GM12878 (cell line): ENCODE data around the gene SMAD2.

Experiments
- CBFB ChIP-seq: IDR thresholded peaks from 2 replicates; pipeline ENCODE4 v1.6.1; 2016; ENCODE audit warnings: antibody characterized with exemption, low read depth
- CHD1 ChIP-seq: IDR thresholded peaks from 2 replicates; pipeline ENCODE4 v1.6.1; 2012; ENCODE audit warnings: low read depth, low read length, improper control_type of control experiment
- FOS ChIP-seq: IDR thresholded peaks from 3 replicates; pipeline ENCODE4 v1.6.1; 2011; ENCODE audit warnings: borderline replicate concordance; ENCODE audit not compliant: insufficient read length; ENCODE audit errors: extremely low read depth
- FOXK2 ChIP-seq: fragments of 450-650 bp; IDR thresholded peaks from 2 replicates; pipeline ENCODE4 v1.6.1; 2017; ENCODE audit warnings: mild to moderate bottlenecking, moderate library complexity
- MAX ChIP-seq: IDR thresholded peaks from 2 replicates; pipeline ENCODE4 v1.6.1; 2012; ENCODE audit warnings: low read depth, low read length, improper control_type of control experiment
- NR2C2 ChIP-seq: IDR thresholded peaks from 2 replicates; pipeline ENCODE4 v1.6.1; 2011; ENCODE audit warnings: borderline replicate concordance, low read depth; ENCODE audit not compliant: control insufficient read depth, insufficient read length
- ZNF24 ChIP-seq: fragments of 450-650 bp; IDR thresholded peaks from 2 replicates; pipeline ENCODE4 v1.6.1; 2017; ENCODE audit warnings: antibody characterized with exemption, mild to moderate bottlenecking
- TF ChIP-seq, protein P1 (sequence below), 3 experiments: IDR thresholded peaks in 2 of 3; conservative IDR thresholded peaks in 1 of 3; 2 replicates each; pipeline ENCODE4 v1.5.1; 2011; ENCODE audit warnings: low read depth in 3 of 3, low read length in 3 of 3, mild to moderate bottlenecking in 3 of 3, control low read depth in 2 of 3, moderate library complexity in 2 of 3, inconsistent platforms in 1 of 3, mixed read lengths in 1 of 3; ENCODE audit not compliant: control insufficient read depth in 2 of 3, insufficient read depth in 1 of 3; ENCODE audit errors: extremely low read depth in 1 of 3

DNA sequence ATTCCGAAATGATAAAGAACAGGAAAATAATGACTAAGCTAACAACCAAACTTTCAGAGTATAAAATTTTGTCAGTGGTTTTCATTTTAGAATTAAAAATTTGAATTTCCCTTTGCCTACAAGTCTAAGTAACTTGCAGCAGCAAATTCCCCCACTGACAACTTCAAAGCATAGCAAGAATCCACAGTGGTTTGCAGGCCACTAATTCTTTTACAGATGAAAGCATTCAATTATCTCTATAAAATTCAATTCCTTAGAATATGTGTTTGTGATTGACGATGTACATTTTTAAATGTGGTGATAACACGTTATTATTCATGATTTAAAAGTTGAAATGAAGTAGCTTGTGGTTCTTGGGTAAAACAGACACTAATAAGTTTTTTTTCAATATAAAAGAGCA, 100.6 kb downstream of the SMAD2 start:
- TF ChIP-seq CHD1: no peak
- TF ChIP-seq, protein P1, sequence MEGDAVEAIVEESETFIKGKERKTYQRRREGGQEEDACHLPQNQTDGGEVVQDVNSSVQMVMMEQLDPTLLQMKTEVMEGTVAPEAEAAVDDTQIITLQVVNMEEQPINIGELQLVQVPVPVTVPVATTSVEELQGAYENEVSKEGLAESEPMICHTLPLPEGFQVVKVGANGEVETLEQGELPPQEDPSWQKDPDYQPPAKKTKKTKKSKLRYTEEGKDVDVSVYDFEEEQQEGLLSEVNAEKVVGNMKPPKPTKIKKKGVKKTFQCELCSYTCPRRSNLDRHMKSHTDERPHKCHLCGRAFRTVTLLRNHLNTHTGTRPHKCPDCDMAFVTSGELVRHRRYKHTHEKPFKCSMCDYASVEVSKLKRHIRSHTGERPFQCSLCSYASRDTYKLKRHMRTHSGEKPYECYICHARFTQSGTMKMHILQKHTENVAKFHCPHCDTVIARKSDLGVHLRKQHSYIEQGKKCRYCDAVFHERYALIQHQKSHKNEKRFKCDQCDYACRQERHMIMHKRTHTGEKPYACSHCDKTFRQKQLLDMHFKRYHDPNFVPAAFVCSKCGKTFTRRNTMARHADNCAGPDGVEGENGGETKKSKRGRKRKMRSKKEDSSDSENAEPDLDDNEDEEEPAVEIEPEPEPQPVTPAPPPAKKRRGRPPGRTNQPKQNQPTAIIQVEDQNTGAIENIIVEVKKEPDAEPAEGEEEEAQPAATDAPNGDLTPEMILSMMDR (IDR thresholded peaks at IDR 0.05 in 2 of 3, conservative IDR thresholded peaks at IDR 0.05 in 1 of 3; ENCODE audit: control insufficient read depth in 2 of 3, extremely low read depth in 1 of 3, insufficient read depth in 1 of 3, low read depth in 3 of 3, low read length in 3 of 3): no peak
- no peak for TF ChIP-seq FOS
- no peak for TF ChIP-seq NR2C2
- no peak for TF ChIP-seq FOXK2
- no peak for TF ChIP-seq CBFB
- no peak for TF ChIP-seq ZNF24
- TF ChIP-seq MAX: no peak
